ENCODE results near the gene MALT1.

Gene MALT1

DNA sequence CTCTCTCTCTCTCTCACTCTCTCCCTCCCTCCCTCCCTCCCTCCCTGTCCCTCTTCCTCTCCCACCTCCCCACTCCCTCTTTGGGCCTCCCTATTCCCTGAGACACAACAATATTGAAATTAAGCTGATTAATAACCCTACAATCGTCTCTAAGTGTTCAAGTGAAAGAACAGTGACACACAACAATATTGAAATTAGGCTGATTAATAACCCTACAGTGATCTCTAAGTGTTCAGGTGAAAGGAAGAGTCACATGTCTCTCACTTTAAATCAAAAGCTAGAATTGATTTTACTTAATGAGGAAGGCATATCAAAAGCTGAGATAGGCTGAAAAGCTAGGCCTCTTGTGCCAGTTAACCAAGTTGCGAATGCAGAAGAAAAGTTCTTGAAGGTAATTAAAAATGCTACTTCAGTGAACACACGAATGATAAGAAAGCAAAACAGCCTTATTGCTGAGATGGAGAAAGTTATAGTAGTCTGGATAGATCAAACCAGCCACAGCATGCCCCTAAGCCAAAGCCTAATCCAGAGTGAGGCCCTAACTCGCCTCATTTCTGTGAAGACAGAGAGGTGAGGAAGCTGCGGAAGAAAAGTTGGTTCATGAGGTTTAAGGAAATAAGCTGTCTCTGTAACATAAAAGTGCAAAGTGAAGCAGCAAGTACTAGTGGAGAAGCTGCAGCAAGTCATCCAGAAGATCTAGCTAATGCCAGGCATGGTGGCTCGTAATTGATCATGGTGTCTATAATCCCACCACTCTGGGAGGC lies 21.3 kb downstream of the MALT1 start:
- no peak for DNase-seq

- DNase-seq, result no peak
Measured at GRCh38 chr18:58694221-58694620, 23.0 kb downstream of the MALT1 start.

DNA sequence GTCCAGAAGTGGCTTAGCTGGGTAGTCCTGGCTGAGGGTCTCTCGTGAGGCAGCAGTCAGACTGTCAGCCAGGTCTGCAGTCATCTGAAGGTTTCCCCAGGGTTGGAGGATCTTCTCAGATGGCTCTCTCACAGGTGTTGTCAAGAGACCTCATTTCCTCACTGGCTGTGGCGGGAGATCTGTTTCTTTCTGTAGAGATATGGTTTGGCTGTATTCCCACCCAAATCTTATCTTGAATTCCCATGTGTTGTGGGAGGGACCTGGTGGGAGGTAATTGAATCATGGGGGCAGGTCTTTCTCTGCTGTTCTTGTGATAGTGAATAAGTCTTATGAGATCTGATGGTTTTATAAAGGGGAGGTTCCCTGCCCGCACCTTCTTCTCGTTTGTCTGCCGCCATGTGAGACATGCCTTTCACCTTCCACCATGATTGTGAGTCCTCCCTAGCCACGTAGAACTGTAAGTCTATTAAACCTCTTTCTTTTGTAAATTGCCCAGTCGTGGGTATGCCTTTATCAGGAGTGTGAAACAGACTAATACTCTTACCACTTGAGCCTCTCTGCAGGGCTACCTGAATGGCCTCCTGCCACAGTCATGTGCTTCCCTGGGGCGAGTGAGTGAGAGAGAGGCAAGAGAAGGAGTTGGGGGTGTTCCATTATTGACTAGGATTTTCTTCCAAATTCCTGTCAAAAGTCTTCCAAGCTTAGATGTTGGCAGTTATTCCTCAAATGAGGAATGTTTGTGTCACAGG lies 23.6 kb downstream of the MALT1 start:
- no peak for DNase-seq

GRCh38 chr18:58695772-58696171 lies 24.5 kb downstream of the MALT1 start:
- no peak for DNase-seq

- no peak for DNase-seq
Measured at GRCh38 chr18:58697146-58697545, 25.9 kb downstream of the MALT1 start.

DNA sequence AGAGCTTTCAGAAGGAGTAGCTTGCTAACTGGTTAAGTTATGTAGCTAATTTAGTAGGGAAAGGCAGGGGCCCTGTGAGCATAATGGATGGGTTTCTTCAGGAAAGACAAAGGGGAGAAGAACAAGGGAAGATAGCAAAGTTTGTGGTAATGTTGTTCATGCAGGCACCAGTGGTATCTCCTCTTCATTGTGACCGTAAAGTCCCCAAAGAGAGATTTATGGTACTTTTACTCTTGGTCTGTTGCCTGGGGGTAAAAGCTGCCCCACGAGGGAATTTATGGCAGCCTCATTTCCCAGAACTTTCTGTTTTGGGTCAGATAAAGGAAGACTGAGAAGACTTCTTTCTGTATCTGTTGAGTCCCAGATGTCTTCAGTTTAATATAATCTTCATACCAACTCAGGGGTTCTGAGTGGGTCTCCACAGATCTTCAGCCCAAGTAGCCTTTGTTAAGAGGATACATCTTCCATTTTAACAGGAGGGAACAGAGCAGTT lies 27.5 kb downstream of the MALT1 start:
- DNase-seq, result no peak

DNA sequence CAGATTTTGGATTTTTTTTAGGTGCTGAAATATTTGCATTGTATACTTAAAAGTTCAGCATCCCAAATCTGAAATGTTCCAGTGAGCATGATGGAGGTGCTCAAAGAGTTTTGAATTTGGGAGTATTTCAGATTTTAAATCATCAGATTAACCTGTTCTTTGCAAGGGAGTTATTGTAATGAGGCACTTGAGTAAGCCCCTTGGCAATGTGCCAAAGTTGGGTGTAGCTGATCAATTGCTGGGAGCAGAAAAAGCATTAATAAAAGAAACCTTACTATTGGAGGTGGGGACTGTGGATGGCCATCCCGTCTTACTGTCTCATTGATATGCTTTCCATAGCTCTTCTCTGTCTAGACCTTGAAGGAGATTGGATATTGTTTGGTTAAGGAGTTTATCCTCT lies 28.3 kb downstream of the MALT1 start:
- no peak for DNase-seq

DNA sequence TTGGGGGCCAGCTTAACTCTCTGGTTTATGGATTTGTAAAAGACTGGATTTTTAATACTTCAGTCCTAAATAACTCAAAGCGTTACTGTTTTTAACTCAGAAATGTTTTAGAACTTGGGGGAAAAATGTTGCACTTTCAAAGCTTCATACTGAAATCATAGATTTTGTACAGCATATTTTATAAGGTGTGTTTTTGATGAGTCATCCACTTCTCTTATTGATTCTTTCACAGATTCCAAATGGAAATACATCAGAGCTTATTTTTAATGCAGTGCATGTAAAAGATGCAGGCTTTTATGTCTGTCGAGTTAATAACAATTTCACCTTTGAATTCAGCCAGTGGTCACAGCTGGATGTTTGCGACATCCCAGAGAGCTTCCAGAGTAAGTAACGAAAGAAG lies 28.9 kb downstream of the MALT1 start:
- DNase-seq, result no peak

GRCh38 chr18:58712930-58713329 lies 41.7 kb downstream of the MALT1 start:
- DNase-seq, result no peak

DNA sequence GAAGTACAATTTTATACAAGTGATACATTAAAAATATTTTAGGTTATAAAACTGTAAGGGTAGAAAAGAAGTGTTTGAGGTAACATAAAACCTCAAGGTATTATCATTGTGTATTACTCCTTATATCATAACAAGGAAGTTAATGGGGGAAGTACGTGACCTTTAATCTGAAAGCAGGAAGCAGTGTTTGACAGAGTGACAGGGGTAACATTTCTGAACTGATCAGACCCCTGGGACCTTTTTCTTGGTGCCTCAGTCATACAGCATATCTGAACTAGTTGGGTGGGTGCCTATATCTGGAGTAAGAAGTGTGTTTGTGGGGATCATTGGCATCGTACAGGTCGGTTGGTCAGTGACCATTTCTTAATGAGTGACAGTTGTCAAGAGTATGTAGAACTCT lies 43.0 kb downstream of the MALT1 start:
- no peak for DNase-seq

DNA sequence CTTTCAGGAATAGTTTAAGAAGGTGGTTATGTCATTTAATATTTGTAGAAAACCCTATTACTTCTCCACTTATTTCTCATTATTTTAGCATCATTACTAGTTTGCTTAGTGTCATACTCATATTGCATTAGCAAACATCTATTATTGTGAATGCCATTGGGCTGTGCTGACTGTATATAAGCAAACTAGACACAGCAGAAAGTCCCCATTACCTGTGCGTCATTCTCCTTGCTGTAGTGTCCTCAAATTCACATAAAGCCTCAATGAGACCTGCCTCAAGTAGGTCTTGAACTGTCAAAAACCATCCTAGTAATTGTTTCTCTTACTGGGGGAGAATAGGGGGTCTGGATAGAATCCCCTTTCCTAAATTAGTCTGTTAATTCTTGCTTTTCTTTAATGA lies 43.6 kb downstream of the MALT1 start:
- DNase-seq, result no peak

DNA sequence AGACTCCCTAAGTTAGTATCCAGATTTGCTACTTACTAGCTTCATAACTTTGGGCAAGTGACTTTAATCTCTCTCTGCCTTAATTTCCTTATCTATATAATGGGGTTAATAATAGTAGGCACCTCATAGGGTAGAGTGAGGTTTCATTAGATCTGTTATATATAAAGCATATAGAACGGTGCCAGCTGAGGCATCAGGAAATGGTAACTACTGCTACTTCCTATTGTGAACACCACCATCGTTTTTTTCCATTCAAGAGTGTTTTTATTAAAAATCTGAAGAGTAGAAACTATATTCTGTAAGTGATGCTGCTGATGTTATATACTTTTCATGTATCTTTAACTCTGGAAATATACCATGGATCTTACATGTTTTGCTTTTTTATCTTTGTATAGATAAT lies 44.3 kb downstream of the MALT1 start:
- DNase-seq, result no peak

DNA sequence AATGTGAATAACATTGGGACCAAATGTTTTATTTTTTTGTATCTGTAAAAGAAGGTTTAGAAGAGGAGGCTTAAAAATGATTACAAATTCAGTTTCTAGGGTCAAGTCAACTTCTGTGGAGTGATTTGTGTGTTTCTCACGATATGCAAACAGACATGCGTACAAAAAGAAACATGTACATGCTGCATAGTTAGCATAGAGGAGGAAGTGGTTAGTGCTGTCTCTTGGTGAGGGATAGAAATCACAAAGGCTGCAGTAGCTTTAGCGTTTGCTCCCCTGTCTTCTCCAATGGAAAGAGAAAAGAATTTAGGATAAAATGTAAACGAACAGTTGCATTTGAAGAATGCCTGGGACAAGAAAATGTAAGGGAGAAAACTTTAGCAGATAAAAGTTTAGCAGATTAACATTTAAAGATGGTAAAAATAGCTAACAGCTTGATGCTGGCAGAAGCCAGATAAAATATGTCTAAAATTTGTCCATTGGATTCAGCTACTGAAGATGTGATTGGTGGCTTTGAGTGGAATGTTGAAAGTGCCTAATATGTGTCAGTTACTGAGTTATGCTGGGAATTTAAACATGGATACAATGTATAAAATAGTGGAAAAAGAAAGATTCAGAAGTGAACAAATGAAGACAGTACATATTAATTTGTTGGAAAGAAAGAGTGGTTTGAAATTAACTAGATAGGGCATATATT lies 44.9 kb downstream of the MALT1 start:
- DNase-seq, result no peak

DNA sequence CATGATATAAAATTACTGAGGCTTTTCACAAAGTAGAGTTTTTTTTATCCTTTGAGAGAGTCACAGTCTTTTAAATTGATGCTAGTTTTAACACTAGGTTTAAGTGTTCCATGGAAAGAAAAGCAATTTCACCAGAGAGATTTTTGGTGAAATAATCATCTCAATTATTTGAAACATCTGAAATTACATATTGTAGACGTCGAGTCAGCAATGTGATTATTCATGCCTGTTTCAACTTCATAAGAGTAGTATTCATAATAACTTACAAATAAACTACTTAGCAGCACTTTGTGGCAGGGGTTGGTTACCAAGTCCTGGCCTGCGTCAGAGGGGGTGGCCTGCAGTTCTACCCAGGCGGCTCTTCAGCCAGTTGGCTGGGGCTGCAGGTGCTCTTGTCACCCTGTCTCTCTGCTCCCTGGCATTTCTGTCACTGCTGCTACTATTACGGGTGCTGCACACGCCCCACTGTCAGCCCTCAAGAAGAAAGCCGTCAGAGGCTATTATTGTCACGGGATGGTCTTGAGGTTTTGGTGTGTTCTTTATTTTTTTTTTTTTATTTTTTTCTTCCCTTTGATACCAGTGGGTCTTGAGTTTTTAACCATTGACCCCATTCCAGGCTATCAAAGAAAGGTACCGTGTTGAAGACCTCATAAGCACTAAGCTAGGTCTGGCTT lies 50.4 kb downstream of the MALT1 start:
- DNase-seq, result no peak

GRCh38 chr18:58723810-58724602 lies 52.7 kb downstream of the MALT1 start:
- DNase-seq, result no peak

DNA sequence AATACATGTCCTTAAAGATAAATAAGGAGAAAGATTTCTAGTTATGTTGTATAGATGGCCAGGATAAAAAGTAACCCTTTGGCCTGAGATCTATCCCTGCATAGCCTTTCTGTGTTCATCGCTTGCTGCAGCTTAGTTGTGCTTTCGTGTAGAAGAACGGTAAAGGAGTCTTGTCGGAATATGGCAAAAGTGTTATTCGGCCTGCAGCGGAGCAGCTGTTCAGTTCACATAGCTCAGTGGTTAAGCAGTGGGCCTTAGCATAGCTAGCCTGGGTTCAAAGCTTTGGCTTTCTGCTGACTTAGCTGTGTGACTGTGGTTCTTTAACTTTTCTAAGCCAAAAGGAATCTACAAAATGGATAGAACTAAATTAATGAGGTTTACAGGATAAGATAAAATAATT lies 55.4 kb downstream of the MALT1 start:
- DNase-seq, result no peak

DNA sequence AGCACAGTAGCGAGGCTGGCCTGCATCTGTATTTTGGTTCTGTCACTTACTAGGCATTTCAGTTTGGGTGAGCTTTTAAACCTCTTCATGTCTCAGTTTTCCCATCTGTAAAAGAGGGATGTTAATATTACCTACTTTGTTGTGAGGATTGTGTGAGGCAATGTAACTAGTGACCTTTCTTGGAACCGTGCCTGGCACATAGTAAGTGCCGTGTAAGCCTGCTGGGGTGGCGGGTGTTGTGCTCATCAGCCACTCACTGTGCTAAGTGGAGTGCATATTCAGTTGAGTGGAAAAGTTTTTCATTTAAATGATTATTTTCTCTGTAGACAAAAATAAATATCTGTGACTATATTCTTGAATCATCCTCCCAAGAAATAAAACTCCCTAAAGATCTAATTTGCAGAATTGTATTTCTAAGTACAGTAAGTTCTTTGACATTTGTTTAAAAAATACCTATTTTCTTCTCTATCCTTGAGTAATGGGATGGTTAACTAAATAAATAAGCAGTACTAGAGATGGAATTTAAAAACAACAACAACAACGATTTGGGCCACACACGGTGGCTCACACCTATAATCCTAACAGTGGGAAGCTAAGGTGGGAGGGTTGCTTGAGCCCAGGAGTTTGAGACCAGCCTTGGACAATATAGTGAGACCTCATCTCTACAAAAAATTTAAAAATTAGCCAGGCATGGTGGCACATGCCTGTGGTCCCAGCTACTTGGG lies 56.7 kb downstream of the MALT1 start:
- no peak for DNase-seq

DNA sequence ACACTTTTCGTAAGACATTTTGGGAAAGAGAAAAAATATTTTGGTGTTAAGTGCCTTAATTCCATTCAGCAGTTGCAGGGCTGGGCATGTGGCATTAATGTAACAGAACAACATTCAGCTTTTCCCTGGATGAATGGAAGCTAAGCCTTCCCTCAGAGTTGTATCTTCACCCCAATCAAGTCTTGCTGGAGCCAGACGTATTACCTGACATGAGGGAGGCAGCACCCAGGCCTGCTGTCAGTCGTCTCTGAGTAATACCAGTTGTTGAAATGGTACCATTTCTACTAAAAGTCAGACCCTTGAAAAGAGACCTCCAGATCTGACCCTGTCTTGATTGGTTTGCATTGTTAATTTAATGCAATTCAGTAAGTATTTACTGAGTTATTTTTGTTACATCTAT lies 57.5 kb downstream of the MALT1 start:
- no peak for DNase-seq

DNA sequence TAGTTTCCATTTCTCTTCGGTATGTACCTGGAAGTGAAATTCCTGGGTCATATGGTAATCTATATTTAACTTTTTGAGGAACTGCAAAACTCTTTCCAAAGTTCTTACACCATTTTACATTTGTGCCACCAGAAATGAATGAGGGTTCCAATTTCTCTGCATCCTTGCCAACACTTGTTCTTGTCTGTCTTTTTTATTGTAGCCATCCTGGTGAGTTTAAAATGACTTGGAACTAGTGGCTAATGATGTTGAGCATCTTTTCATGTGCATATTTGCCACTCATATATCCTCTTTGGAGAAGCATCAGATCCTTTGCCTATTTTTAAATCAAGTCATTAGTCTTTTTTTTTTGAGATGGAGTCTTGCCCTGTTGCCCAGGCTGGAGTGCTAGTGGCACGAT lies 59.4 kb downstream of the MALT1 start:
- no peak for DNase-seq

- no peak for DNase-seq
Measured at GRCh38 chr18:58732471-58732870, 61.2 kb downstream of the MALT1 start.

GRCh38 chr18:58733866-58734265 lies 62.6 kb downstream of the MALT1 start:
- no peak for DNase-seq

GRCh38 chr18:58738322-58738721 lies 67.1 kb downstream of the MALT1 start:
- no peak for DNase-seq
